Activated CD8-positive, alpha-beta memory T cell treated with anti-CD3 and anti-CD28 coated beads, Interleukin-2, amount 10 ng/mL, durations not matched to agents 7 days and 5 days (primary cell): Measurements from ENCODE around the gene PEPD. TPM values are rescaled to one million over a fixed set of nuclear protein-coding genes. Genes with fewer than 3 reads are reported as not detected.

Experiments
- ATAC-seq: fragments of 150-1000 bp; cut with Tn5 transposase; one replicate; pipeline ENCODE4 v1.10.0; 2021; ENCODE audit warnings: moderate library complexity
- CTCF ChIA-PET: fragments of 350-600 bp; sonication (Branson Sonifier 250); formaldehyde crosslinking; loops from one replicate; lab custom pipeline; 2021; ENCODE audit warnings: antibody characterized with exemption; lab: Charles Lee
- DNase-seq: peaks from one replicate; pipeline ENCODE4 v3.0.0-alpha.2; 2020
- H3K27ac Mint-ChIP-seq: one replicate; pipeline ENCODE4 v1.8.0; 2021; ENCODE audit warnings: mild to moderate bottlenecking, mixed read lengths
- H3K27me3 Mint-ChIP-seq: one replicate; pipeline ENCODE4 v1.8.0; 2021; ENCODE audit warnings: mixed read lengths
- H3K36me3 Mint-ChIP-seq: one replicate; pipeline ENCODE4 v1.8.0; 2021; ENCODE audit warnings: mild to moderate bottlenecking, mixed read lengths
- H3K4me1 Mint-ChIP-seq: one replicate; pipeline ENCODE4 v1.8.0; 2021; ENCODE audit warnings: mixed read lengths
- H3K4me3 Mint-ChIP-seq: one replicate; pipeline ENCODE4 v1.8.0; 2021; ENCODE audit warnings: mild to moderate bottlenecking, moderate library complexity, mixed read lengths
- H3K9me3 Mint-ChIP-seq: one replicate; pipeline ENCODE4 v1.8.0; 2022; ENCODE audit warnings: low read depth, mixed read lengths
- total RNA-seq, 2 experiments: library from RNA; stranded (reverse); gene quantifications; one replicate each; pipeline ENCODE4 v1.2.3, GENCODE V29; 2021

The PEPD gene
- total RNA-seq, 2 experiments from 2014 or later: 14.9 to 20.3 TPM

DNA sequence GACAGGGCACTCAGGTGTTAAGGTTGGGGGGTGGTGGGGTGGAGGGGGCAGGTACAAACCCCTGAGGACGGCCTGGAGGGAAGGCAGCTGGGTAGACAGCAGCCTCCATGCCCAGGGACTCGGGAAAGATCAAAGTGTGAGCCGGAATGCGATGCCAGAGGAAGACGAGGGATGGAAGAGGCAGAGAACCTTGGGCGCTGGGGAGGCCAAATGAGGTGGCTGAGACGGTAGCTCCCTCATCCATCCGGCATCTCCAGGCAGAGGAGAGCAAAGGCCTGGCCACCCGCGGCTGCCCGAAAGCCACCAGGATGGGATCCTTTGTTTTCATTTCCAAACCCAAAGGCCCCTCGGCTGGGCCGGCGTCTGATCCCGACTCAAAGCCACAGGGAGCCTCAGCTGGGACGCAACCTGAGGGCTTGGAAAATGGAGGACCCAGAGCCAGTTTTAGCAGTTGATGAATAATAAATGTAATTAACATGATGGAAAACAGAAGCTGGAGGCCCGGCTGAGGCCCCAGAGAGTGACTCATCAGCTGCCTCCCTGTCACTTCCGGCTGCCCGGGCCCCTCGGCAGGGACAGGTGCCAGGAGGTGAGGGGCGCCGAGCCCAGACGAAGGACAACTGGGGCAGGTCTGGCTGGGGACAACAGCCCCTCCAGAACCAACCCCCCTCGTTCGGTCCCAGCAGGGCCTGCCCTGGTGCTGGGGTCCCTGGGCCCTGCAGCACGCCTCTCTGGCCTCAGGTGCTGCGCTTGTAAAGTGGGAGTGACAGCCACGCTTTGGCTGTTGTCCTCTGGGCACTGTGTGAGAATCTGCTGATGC lies 86.5 kb downstream of the PEPD start:
- H3K9me3 Mint-ChIP-seq: no peaks in the 10 kb centered on the region
- H3K27ac Mint-ChIP-seq: no peak overlapping the region
- no peak for ATAC-seq
- CTCF ChIA-PET: no interaction called here
- peaks cover 3% of the 10 kb centered on the region for H3K27me3 Mint-ChIP-seq
- H3K4me3 Mint-ChIP-seq: no peak overlapping the region
- H3K4me1 Mint-ChIP-seq: peaks cover 4% of the 10 kb centered on the region
- DNase-seq: no peak
- H3K36me3 Mint-ChIP-seq: no peaks in the 10 kb centered on the region

DNA sequence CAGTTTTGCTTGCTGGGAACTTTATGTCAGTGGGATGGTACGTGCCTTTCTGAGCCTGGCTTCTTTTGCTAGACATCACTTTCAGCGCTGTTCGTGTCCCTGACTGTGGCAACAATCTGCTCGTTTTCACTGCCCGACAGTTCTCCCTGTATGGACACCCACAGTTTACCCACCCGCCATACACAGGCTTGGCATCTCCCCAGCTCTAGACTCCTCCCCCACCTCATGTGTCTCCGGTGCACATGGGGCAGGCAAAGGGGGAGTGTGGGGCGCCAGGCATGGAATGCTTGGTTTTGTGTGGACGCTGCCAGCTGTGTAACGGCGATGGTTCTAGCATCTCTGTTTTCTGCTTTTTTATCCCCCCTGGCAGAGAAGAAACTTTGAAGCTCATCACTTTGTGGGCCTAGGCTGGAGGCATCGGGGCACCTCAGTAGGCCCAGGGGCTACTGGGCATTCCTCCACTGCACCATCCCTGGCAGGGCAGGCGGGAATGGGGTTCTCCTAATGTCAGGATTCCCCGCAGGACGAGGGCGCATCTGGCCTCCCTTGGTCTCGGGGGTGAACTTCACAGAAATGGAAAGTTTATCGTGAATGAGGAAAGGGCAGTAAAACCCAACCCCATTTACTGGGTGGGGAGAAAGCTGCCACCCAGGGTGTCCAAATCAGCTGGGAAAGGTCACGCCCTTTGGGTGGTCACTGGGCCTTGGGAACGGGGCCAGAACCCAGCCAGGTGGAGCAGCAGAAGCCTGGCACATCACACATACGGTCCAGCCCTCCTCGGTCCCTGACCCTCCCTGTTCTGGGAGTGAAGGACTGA lies 87.3 kb downstream of the PEPD start:
- no peaks in the 10 kb centered on the region for H3K9me3 Mint-ChIP-seq
- H3K4me1 Mint-ChIP-seq: peaks cover 4% of the 10 kb centered on the region
- ATAC-seq (no peak), DNase-seq (no peak)
- no peak overlapping the region for H3K27ac Mint-ChIP-seq
- CTCF ChIA-PET: interaction anchor here (2.5 kb wide), 1 partner anchor 337 kb away, joined by 16 read pairs; no protein-coding TSS in a partner anchor
- no peak overlapping the region for H3K4me3 Mint-ChIP-seq
- H3K36me3 Mint-ChIP-seq: no peaks in the 10 kb centered on the region
- peaks cover 3% of the 10 kb centered on the region for H3K27me3 Mint-ChIP-seq

DNA sequence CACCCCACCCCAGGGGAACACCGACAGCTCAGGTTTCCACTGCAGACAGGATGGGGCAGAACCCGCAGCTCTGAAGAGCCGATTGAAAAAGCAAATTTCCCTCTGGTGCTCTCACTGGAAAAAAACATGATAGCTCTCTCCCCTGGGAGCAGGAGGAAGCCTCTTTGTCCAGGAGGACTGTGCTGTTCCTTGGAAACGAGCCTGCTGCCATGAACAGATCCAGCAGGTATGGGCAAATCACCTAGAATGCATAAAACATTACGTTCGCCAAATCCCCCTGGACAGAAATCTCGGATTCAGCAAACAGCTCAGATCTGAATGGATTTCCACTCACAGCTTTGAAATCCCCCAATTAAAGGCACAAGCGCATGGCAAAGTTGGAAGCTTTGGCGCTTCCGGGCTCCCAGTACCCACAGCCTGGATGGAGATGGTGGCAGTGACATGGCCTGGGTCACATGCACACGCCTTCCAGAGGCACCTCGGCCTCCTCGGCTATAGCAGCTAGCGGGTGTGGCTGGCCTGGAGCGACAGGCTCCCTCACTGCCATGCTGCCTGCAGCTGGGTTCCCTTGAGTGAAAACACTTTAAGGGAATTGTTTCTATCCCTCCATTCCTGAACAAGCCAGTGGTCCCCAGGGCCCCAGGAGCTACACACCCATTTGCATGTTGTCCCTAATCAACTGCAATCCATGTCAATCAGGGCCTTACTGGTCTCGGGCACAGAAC lies 89.0 kb downstream of the PEPD start:
- Mint-ChIP-seq H3K4me1 (peaks cover 4% of the 10 kb centered on the region), H3K4me3 (no peak overlapping the region), H3K27me3 (peaks cover 3% of the 10 kb centered on the region), H3K27ac (no peak overlapping the region), H3K36me3 (no peaks in the 10 kb centered on the region), H3K9me3 (no peaks in the 10 kb centered on the region)
- ATAC-seq: no peak
- CTCF ChIA-PET: interaction anchor here (0.9 to 2.5 kb wide), 4 partner anchors 35 to 345 kb away, joined by 3 to 16 read pairs (median 4); no protein-coding TSS in a partner anchor
- DNase-seq: no peak

DNA sequence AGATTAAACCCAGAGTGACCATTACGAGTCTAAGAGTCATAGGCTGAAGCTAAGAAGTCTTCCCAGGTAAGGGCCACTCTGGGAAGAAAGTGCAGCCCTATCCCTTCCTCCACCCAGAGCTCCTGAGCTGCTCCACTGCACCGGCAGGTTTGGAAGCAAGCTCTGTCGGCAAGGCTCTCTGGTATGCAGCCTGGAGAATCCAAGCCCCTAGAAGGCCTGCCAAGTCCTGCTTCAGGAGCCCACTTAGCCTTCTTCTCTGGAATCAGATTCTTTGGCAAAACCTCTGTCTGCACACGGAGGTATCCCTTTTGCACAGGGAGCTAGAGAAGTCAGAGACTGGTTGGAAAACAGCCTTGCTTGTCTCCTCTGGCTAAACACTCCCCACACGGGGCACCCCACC lies 89.6 kb downstream of the PEPD start:
- H3K27ac Mint-ChIP-seq: no peak overlapping the region
- ATAC-seq (no peak), DNase-seq (no peak)
- H3K36me3 Mint-ChIP-seq: no peaks in the 10 kb centered on the region
- H3K27me3 Mint-ChIP-seq: peaks cover 3% of the 10 kb centered on the region
- no peaks in the 10 kb centered on the region for H3K9me3 Mint-ChIP-seq
- CTCF ChIA-PET: interaction anchor here (0.9 to 2.5 kb wide), 4 partner anchors 36 to 346 kb away, joined by 3 to 16 read pairs (median 4); no protein-coding TSS in a partner anchor
- H3K4me1 Mint-ChIP-seq: peaks cover 4% of the 10 kb centered on the region
- no peak overlapping the region for H3K4me3 Mint-ChIP-seq

DNA sequence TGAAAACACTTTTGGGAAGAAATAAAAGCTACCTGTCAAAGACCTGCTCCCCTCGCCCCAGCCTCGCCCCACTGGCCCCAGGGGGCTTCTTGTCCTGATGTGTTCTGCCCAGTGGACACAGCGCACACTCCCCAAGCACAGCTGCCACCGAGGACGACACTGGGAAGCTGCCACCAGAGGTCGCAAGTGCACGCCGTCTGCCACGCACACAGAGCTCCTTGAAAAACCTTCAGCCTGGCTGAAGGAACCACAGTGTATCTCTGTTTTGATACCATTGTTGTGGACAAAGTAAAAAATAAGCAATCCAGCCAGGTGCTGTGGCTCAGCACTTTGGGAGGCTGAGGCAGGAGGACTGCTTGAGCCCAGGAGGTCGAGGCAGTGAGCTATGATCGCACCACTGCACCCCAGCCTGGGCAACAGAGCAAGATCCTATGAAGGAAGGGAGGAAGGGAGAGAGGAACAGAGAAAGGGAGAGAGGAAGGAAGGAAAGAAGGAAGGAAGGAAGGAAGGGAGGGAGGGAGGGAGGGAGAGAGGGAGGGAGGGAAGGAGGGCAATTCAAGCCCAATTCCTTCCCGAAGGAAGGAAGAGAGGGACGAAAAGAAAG lies 90.8 kb downstream of the PEPD start:
- no peak overlapping the region for H3K27ac Mint-ChIP-seq
- H3K4me1 Mint-ChIP-seq: peaks cover 4% of the 10 kb centered on the region
- H3K4me3 Mint-ChIP-seq: no peak overlapping the region
- CTCF ChIA-PET: interaction anchor here (0.7 to 1.9 kb wide), 28 partner anchors 10 to 665 kb away, joined by 3 to 30 read pairs (median 3); partner anchors contain the start of gene PEPD
- no peaks in the 10 kb centered on the region for H3K9me3 Mint-ChIP-seq
- DNase-seq: peak; percentile 69
- no peaks in the 10 kb centered on the region for H3K36me3 Mint-ChIP-seq
- H3K27me3 Mint-ChIP-seq: peaks cover 3% of the 10 kb centered on the region
- peak; percentile 86 for ATAC-seq

DNA sequence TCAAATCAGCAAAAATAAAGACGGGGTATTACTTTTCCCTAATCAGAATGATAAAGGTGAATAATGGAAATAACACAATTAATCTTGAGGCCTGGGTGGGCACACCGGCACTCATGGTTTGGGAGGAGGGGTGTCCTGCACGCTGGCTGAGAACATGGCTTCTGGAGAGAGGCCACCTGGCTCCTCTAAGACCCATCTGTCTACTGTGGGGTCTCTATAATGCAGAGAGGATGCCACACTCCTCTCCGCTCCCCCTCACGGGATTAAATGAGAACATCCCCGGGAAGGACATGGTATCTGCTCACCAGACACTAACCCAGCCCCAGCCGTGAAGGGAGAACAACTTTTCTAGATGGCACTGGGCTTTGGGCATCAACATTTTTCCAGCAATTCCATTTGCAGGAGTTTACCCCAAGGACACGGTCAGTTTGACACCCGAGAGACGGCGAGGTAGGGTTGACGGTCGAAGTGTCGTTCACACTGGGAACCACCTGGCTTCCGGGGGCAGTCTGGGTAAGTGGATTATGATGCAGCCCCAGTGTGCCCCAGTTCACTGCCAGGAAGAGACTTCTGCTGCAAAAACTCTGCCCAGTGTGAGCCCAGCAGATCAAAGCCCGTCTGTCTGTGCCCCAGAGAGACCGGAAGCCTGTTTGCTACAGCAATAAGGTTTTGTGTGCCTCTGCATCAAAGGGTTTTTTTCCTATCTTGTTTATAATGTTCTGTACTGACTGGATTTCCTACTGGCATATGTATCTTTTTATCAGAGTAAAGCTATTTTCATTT lies 91.5 kb downstream of the PEPD start:
- Mint-ChIP-seq H3K4me3 (no peak overlapping the region), H3K27me3 (peaks cover 3% of the 10 kb centered on the region), H3K36me3 (no peaks in the 10 kb centered on the region), H3K4me1 (peaks cover 4% of the 10 kb centered on the region), H3K9me3 (no peaks in the 10 kb centered on the region), H3K27ac (no peak overlapping the region)
- CTCF ChIA-PET: interaction anchor here (0.6 to 1.9 kb wide), 28 partner anchors 10 to 666 kb away, joined by 3 to 30 read pairs (median 3); partner anchors contain the start of gene PEPD
- DNase-seq (no peak), ATAC-seq (peak; percentile 58)

DNA sequence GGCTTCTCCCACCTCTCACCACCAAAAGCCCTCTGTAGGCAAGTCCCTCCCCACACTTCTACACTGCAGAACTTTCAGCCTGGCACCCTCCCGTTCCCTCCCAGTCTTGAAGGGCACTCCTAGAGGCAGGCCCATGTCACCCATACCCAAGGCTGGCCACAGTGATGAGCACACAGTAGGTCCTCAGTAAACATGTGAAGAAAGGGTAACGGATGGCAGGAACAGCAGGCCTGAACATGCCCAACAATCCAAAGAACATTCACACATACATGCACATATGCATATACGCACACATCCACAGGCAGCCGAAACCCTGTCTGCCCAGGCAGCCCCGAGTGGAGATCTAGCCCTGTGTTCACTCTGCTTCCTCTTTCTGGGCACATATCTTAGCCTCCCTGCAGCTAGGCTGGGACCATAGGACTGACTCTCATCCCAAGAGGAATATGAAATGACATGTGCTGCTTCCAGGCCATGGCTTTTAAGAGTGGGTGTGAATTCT lies 92.9 kb downstream of the PEPD start:
- no peak overlapping the region for H3K4me3 Mint-ChIP-seq
- CTCF ChIA-PET: interaction anchor here (1.1 kb wide), 1 partner anchor 13 kb away, joined by 3 read pairs; no protein-coding TSS in a partner anchor
- DNase-seq (no peak), ATAC-seq (no peak)
- no peaks in the 10 kb centered on the region for H3K36me3 Mint-ChIP-seq
- peaks cover 3% of the 10 kb centered on the region for H3K27me3 Mint-ChIP-seq
- H3K9me3 Mint-ChIP-seq: no peaks in the 10 kb centered on the region
- H3K4me1 Mint-ChIP-seq: peaks cover 4% of the 10 kb centered on the region
- no peak overlapping the region for H3K27ac Mint-ChIP-seq

DNA sequence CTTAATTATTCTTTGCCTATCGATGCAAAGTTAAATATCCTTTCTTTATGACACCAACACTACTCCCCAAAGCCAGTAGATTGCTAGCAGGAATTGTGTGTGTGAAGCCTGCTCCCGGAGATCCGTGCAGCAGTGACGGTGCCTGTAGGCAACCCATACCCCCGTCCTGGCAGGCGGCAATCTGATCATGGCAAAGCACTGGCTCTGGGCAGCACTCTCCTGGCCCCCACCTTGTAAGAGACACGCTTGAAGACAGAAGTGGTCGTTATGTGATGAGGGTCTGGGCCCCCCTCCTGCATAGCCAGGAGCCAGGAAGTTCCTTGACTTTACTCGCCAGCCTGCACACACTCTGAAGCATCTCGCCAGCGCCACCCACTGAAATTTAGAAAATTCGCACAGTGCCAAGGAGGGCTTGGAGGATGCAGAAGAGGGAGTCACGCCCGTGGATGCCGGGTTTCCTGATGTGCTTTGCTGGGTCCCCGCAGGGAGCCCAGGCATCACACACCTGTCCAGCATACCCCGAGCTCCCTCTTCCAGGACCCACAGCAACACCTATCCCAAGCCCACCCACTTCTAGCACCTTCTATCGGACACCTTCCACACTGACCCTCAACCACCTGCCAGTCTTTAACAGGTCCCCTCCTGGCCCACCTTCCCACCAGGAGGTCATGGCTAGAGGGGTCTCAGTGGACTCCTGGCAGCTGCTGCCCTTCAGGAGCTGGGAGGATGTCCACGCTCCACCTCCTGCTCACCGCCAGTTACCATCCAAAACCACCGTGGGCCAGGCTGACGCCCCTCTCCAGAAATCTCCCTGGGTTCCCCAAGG lies 93.6 kb downstream of the PEPD start:
- peaks cover 3% of the 10 kb centered on the region for H3K27me3 Mint-ChIP-seq
- H3K9me3 Mint-ChIP-seq: no peaks in the 10 kb centered on the region
- no peak for ATAC-seq
- CTCF ChIA-PET: interaction anchor here (1.6 kb wide), 1 partner anchor 12 kb away, joined by 5 read pairs; no protein-coding TSS in a partner anchor
- no peak overlapping the region for H3K27ac Mint-ChIP-seq
- H3K4me1 Mint-ChIP-seq: peaks cover 4% of the 10 kb centered on the region
- H3K4me3 Mint-ChIP-seq: no peak overlapping the region
- no peak for DNase-seq
- no peaks in the 10 kb centered on the region for H3K36me3 Mint-ChIP-seq

DNA sequence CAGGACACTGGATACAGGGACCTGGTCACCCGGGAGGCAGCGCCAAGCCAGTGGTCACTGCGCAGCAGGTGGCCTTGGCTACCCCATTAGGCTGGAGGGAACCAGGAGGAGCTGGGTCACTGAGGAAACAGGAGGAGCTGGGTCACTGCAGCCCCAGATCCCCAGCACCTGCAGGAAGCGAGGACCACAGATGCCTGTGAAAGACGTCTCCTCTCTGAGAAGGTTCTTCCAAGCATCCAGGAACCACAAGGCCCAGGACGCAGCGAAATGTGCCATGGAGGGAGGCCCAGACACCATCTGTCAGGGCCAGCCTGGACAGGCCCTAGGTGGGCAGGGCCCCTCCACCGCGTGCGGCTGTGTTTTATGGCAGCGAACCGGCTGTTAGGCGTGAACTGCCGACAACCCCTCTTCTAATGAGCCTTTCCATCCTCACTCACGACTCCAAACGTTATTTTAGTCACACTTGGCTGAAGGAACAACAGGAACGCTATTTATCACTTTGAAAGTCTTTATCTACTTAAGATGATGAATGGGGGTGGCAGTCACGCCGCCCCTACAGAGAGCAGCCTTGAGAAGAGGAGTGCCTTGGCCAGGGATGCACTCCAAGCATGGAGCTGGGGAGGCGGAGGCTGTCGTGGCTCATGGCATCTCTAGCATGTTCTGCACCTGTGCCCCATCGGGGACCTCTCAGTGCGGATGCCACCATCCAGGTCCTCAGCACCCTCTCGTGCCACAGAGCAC lies 94.8 kb downstream of the PEPD start:
- no peaks in the 10 kb centered on the region for H3K36me3 Mint-ChIP-seq
- H3K27ac Mint-ChIP-seq: no peak overlapping the region
- ATAC-seq: no peak
- H3K4me3 Mint-ChIP-seq: no peak overlapping the region
- no peaks in the 10 kb centered on the region for H3K9me3 Mint-ChIP-seq
- CTCF ChIA-PET: interaction anchor here (0.8 to 1.6 kb wide), 2 partner anchors 11 to 345 kb away, joined by 3 to 5 read pairs; no protein-coding TSS in a partner anchor
- DNase-seq: no peak
- H3K4me1 Mint-ChIP-seq: peaks cover 4% of the 10 kb centered on the region
- H3K27me3 Mint-ChIP-seq: peaks cover 3% of the 10 kb centered on the region

DNA sequence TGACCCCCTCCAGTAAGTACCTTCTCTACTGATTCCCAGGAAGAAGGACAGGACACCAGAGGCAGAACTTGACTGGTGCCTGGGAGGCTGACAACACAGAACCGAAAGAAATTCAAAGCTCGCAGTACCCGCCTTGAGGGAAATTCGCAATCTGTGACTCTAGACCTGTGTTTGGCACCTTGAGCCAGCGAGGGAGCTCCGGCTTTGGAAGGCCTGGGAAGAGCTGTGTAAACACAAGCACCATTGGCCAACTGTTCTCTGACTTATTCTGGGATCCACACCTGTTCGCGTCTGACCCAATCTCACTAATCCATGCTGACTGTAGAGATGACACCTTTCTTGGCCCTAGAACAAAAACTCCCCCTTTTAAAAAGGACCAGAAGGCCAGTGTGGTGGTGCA lies 97.4 kb downstream of the PEPD start:
- CTCF ChIA-PET: no interaction called here
- Mint-ChIP-seq H3K36me3 (no peaks in the 10 kb centered on the region), H3K27me3 (no peaks in the 10 kb centered on the region), H3K27ac (no peak overlapping the region), H3K9me3 (no peaks in the 10 kb centered on the region), H3K4me3 (no peak overlapping the region), H3K4me1 (no peaks in the 10 kb centered on the region)
- DNase-seq (no peak), ATAC-seq (no peak)
